Measurements from ENCODE around the gene SNX27.
A peak's percentile ranks its signal among the peaks of the same experiment; 100 is the strongest.

SNX27 gene

GRCh38 chr1:151706464-151707415, 94.9 kb downstream of the SNX27 start:
- H3K4me3 ChIP-seq (ENCODE audit: low read length), result no peak overlapping the region
- TF ChIP-seq CTCF (IDR thresholded peaks at IDR 0.05; ENCODE audit: insufficient read depth, low read depth, low read length, missing control alignments), result no peak
- no peak for DNase-seq (ENCODE audit: low read depth)

- DNase-seq (ENCODE audit: low read depth), result no peak
- no peak overlapping the region for H3K4me3 ChIP-seq (ENCODE audit: low read length)
- TF ChIP-seq CTCF (IDR thresholded peaks at IDR 0.05; ENCODE audit: insufficient read depth, low read depth, low read length, missing control alignments), result no peak
Observed at GRCh38 chr1:151707541-151708065, 95.8 kb downstream of the SNX27 start.

- no peak for DNase-seq (ENCODE audit: low read depth)
- no peak for TF ChIP-seq CTCF (IDR thresholded peaks at IDR 0.05; ENCODE audit: insufficient read depth, low read depth, low read length, missing control alignments)
Observed at GRCh38 chr1:151708891-151709290, 97.0 kb downstream of the SNX27 start.

GRCh38 chr1:151710187-151710840, 98.5 kb downstream of the SNX27 start:
- TF ChIP-seq CTCF (IDR thresholded peaks at IDR 0.05; ENCODE audit: insufficient read depth, low read depth, low read length, missing control alignments), result no peak
- no peak overlapping the region for H3K4me3 ChIP-seq (ENCODE audit: low read length)
- DNase-seq (ENCODE audit: low read depth), result peak; percentile 36

More at GRCh38 chr1:151708891-151709290, 97.0 kb downstream of the SNX27 start:
- no peak overlapping the region for H3K4me3 ChIP-seq (ENCODE audit: low read length)

GRCh38 chr1:151711044-151711800, 99.4 kb downstream of the SNX27 start:
- no peak for TF ChIP-seq CTCF (IDR thresholded peaks at IDR 0.05; ENCODE audit: insufficient read depth, low read depth, low read length, missing control alignments)

GRCh38 chr1:151711951-151712350, 100.1 kb downstream of the SNX27 start:
- no peak overlapping the region for H3K4me3 ChIP-seq (ENCODE audit: low read length)
- TF ChIP-seq CTCF (IDR thresholded peaks at IDR 0.05; ENCODE audit: insufficient read depth, low read depth, low read length, missing control alignments), result no peak
- DNase-seq (ENCODE audit: low read depth), result no peak

More at GRCh38 chr1:151711044-151711800, 99.4 kb downstream of the SNX27 start:
- no peak for DNase-seq (ENCODE audit: low read depth)
- H3K4me3 ChIP-seq (ENCODE audit: low read length), result no peak overlapping the region

Data from epithelial cell of esophagus (primary cell).